HG02981 (cell line): ENCODE measurements around the gene OR5T1.

Experiments
- ATAC-seq: cut with Tn5 transposase; IDR thresholded peaks from one replicate; pipeline ENCODE4 v1.9.1; 2021; ENCODE audit warnings: mild to moderate bottlenecking, moderate library complexity; ENCODE audit not compliant: unreplicated experiment

Gene OR5T1

GRCh38 chr11:56273854-56274253, at the start of gene OR5T1:
TSS of gene OR5T1 (plus strand) at chr11:56274154. CDS start at chr11:56275639, 1,485 bp downstream.
- ATAC-seq, result no peak

GRCh38 chr11:56234155-56234554, 39.8 kb upstream of the OR5T1 start, which contains the start of gene OR5T2:
TSS of gene OR5T2 (minus strand) at chr11:56234255. CDS start at chr11:56233062, 1,193 bp downstream.
- no peak for ATAC-seq

DNA sequence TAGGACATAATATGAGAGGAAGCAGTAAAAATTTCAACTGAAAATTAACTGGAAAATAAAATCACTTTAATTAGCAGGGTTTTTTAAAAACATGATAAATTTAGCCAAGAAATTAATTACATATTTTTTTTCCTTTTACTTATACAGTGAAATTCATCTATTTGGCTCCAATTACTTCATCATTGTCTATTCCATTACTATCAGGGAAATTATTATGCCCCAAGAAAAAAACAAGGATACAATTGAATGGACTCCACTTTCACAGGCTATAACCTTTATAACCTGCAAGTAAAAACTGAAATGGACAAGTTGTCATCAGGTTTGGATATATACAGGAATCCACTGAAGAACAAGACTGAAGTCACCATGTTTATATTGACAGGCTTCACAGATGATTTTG, 22.0 kb upstream of the OR5T1 start, which contains the start of gene OR5T3:
Gene OR5T3 (plus strand): TSS at position 301 of the 400 bp plus-strand sequence. CDS start 0 bp downstream, at position 301.
- ATAC-seq, result no peak

GRCh38 chr11:56271092-56271491, 2.9 kb upstream of the OR5T1 start:
- ATAC-seq, result no peak

- no peak for ATAC-seq
Observed at GRCh38 chr11:56292154-56292553, 18.2 kb downstream of the OR5T1 start, which contains the start of gene OR8H1. TSS of gene OR8H1 (minus strand) at chr11:56292254. CDS start at chr11:56291062, 1,192 bp downstream.

GRCh38 chr11:56296898-56297297, 22.9 kb downstream of the OR5T1 start:
- no peak for ATAC-seq

- no peak for ATAC-seq
Observed at GRCh38 chr11:56307836-56308235, 33.9 kb downstream of the OR5T1 start.

- ATAC-seq, result no peak
Observed at GRCh38 chr11:56314844-56315243, 40.9 kb downstream of the OR5T1 start, which contains the start of gene OR8K3. TSS of gene OR8K3 (plus strand) at chr11:56315144. CDS start at chr11:56318307, 3,163 bp downstream.
